Nephron progenitor cell (in vitro differentiated cells): ENCODE measurements around the gene BMPR1A.
"Not testable (repeated sequence)": the region's sequence is repeated elsewhere in the genome, so short reads cannot be mapped to it uniquely, and the experiment has no call there.

Experiments
- DNase-seq: peaks from one replicate; pipeline ENCODE4 v3.0.0; 2021
- H3K27ac Mint-ChIP-seq: 2 replicates; pipeline ENCODE4 v1.8.0; 2021; ENCODE audit warnings: mild to moderate bottlenecking, moderate library complexity, mixed read lengths
- H3K27me3 Mint-ChIP-seq: 2 replicates; pipeline ENCODE4 v1.8.0; 2021; ENCODE audit warnings: mild to moderate bottlenecking, low read depth, mixed read lengths; ENCODE audit not compliant: poor library complexity
- H3K36me3 Mint-ChIP-seq: 2 replicates; pipeline ENCODE4 v1.8.0; 2021; ENCODE audit warnings: low read depth, mixed read lengths
- H3K4me1 Mint-ChIP-seq: 2 replicates; pipeline ENCODE4 v1.8.0; 2021; ENCODE audit warnings: mixed read lengths
- H3K4me3 Mint-ChIP-seq: 2 replicates; pipeline ENCODE4 v1.8.0; 2021; ENCODE audit warnings: mild to moderate bottlenecking, moderate library complexity, mixed read lengths
- H3K9me3 Mint-ChIP-seq: 2 replicates; pipeline ENCODE4 v1.8.0; 2021; ENCODE audit warnings: mild to moderate bottlenecking, moderate library complexity, mixed read lengths
- CTCF ChIP-seq: fragments of 200-600 bp; sonication (generic); IDR thresholded peaks from 2 replicates; pipeline ENCODE4 v1.5.0; 2021; ENCODE audit warnings: antibody characterized with exemption

Gene BMPR1A

GRCh38 chr10:86732771-86733170 lies 23.6 kb upstream of the BMPR1A start:
- H3K9me3 Mint-ChIP-seq, result no peaks in the 10 kb centered on the region

GRCh38 chr10:86733260-86733671 lies 23.2 kb upstream of the BMPR1A start:
- TF ChIP-seq CTCF, result no peak
- Mint-ChIP-seq H3K4me3 (no peak overlapping the region), H3K36me3 (no peaks in the 10 kb centered on the region), H3K27ac (peak overlapping the region; percentile 39), H3K9me3 (no peaks in the 10 kb centered on the region), H3K4me1 (peaks cover 45% of the 10 kb centered on the region), H3K27me3 (no peaks in the 10 kb centered on the region)
- no peak for DNase-seq

More at GRCh38 chr10:86732771-86733170, 23.6 kb upstream of the BMPR1A start:
- DNase-seq, result no peak
- no peak for TF ChIP-seq CTCF
- H3K27ac Mint-ChIP-seq, result no peak overlapping the region
- H3K4me3 Mint-ChIP-seq, result no peak overlapping the region
- H3K4me1 Mint-ChIP-seq, result peaks cover 50% of the 10 kb centered on the region
- H3K27me3 Mint-ChIP-seq, result no peaks in the 10 kb centered on the region
- no peaks in the 10 kb centered on the region for H3K36me3 Mint-ChIP-seq

GRCh38 chr10:86734207-86734988 lies 22.0 kb upstream of the BMPR1A start:
- Mint-ChIP-seq H3K4me1 (peaks cover 37% of the 10 kb centered on the region), H3K27me3 (no peaks in the 10 kb centered on the region), H3K36me3 (no peaks in the 10 kb centered on the region), H3K4me3 (no peak overlapping the region), H3K27ac (peak overlapping the region; percentile 1), H3K9me3 (no peaks in the 10 kb centered on the region)
- TF ChIP-seq CTCF, result no peak
- DNase-seq, result no peak

GRCh38 chr10:86735278-86735677 lies 21.1 kb upstream of the BMPR1A start:
- not testable (repeated sequence) for H3K27me3 Mint-ChIP-seq

GRCh38 chr10:86742230-86742629 lies 14.2 kb upstream of the BMPR1A start:
- peaks cover 5% of the 10 kb centered on the region for H3K36me3 Mint-ChIP-seq
- no peak for TF ChIP-seq CTCF
- no peaks in the 10 kb centered on the region for H3K9me3 Mint-ChIP-seq
- no peaks in the 10 kb centered on the region for H3K27me3 Mint-ChIP-seq
- H3K27ac Mint-ChIP-seq, result no peak overlapping the region
- no peak for DNase-seq
- peaks cover 3% of the 10 kb centered on the region for H3K4me1 Mint-ChIP-seq
- no peak overlapping the region for H3K4me3 Mint-ChIP-seq

More at GRCh38 chr10:86735278-86735677, 21.1 kb upstream of the BMPR1A start:
- peaks cover 28% of the 10 kb centered on the region for H3K4me1 Mint-ChIP-seq
- not testable (repeated sequence) for H3K36me3 Mint-ChIP-seq, H3K9me3 Mint-ChIP-seq, H3K4me3 Mint-ChIP-seq, DNase-seq, H3K27ac Mint-ChIP-seq

GRCh38 chr10:86744067-86744725 lies 12.2 kb upstream of the BMPR1A start:
- no peak for TF ChIP-seq CTCF
- no peak overlapping the region for H3K27ac Mint-ChIP-seq
- peaks cover 5% of the 10 kb centered on the region for H3K36me3 Mint-ChIP-seq
- DNase-seq, result no peak
- H3K4me1 Mint-ChIP-seq, result peaks cover 7% of the 10 kb centered on the region
- H3K9me3 Mint-ChIP-seq, result no peaks in the 10 kb centered on the region
- H3K4me3 Mint-ChIP-seq, result no peak overlapping the region
- H3K27me3 Mint-ChIP-seq, result no peaks in the 10 kb centered on the region
